K562 (cell line): ENCODE results near the gene ADORA1.

ENCODE experiments used
- CEBPB ChIP-seq: fragments of 450-650 bp; IDR thresholded peaks from 2 replicates; pipeline ENCODE4 v1.6.1; 2016; ENCODE audit warnings: missing genetic modification characterization, missing compliant biosample characterization
- CREB1 ChIP-seq, 2 experiments: sonication (generic) in 1 of 2; formaldehyde crosslinking in 1 of 2; IDR thresholded peaks; 2 replicates each; pipeline versions ENCODE4 v1.6.1 to v1.8.0; 2012 to 2022; ENCODE audit warnings: inconsistent platforms in 1 of 2, mild to moderate bottlenecking in 1 of 2, missing genetic modification reagents in 1 of 2, moderate library complexity in 1 of 2
- CTCF ChIP-seq, 3 experiments: IDR thresholded peaks in 2 of 3; conservative IDR thresholded peaks in 1 of 3; 2 replicates each; pipeline ENCODE4 v1.5.1; 2011 to 2012; ENCODE audit warnings: low read length in 3 of 3, mild to moderate bottlenecking in 3 of 3, control low read depth in 2 of 3, improper control_type of control experiment in 1 of 3, inconsistent platforms in 1 of 3, low read depth in 1 of 3, mixed read lengths in 1 of 3, moderate library complexity in 1 of 3; ENCODE audit not compliant: insufficient read depth in 2 of 3
- EP300 ChIP-seq: IDR thresholded peaks from 2 replicates; pipeline ENCODE4 v1.6.1; 2012; ENCODE audit warnings: low read length, improper control_type of control experiment
- EZH2 ChIP-seq: IDR thresholded peaks from 2 replicates; pipeline ENCODE4 v1.6.1; 2012; ENCODE audit warnings: low read depth, mild to moderate bottlenecking, inconsistent platforms, low read length, borderline replicate concordance
- FOXM1 ChIP-seq, 2 experiments: fragments of 450-650 bp in 1 of 2; sonication (generic) in 1 of 2; formaldehyde crosslinking in 1 of 2; IDR thresholded peaks; 2 replicates each; pipeline versions ENCODE4 v1.6.1 to v1.9.0; 2017 to 2022; ENCODE audit warnings: low read depth in 2 of 2, mild to moderate bottlenecking in 2 of 2, missing genetic modification reagents in 1 of 2, moderate library complexity in 1 of 2
- JUN ChIP-seq, 2 experiments: sonication (generic) in 1 of 2; formaldehyde crosslinking in 1 of 2; IDR thresholded peaks; 2 replicates each; pipeline versions ENCODE4 v1.6.1 to v1.8.0; 2012 to 2022; ENCODE audit warnings: borderline replicate concordance in 2 of 2, mild to moderate bottlenecking in 2 of 2, improper control_type of control experiment in 1 of 2, low read depth in 1 of 2, low read length in 1 of 2, missing genetic modification reagents in 1 of 2
- KDM4B ChIP-seq, 2 experiments: fragments of 450-650 bp in 1 of 2; sonication (generic) in 1 of 2; IDR thresholded peaks; 2 replicates each; pipeline ENCODE4 v1.6.1; 2016 to 2017; ENCODE audit warnings: borderline replicate concordance in 2 of 2, antibody characterized with exemption in 1 of 2, low read depth in 1 of 2, mild to moderate bottlenecking in 1 of 2
- MTA2 ChIP-seq: fragments of 450-650 bp; IDR thresholded peaks from 2 replicates; pipeline ENCODE4 v1.6.1; 2016; ENCODE audit warnings: low read depth
- NFE2L1 ChIP-seq: fragments of 450-650 bp; IDR thresholded peaks from 2 replicates; pipeline ENCODE4 v1.6.1; 2016; ENCODE audit warnings: missing genetic modification characterization, low read depth, mild to moderate bottlenecking, missing compliant biosample characterization, moderate library complexity, borderline replicate concordance
- POLR2AphosphoS5 ChIP-seq: IDR thresholded peaks from 2 replicates; pipeline ENCODE4 v1.6.1; 2011; ENCODE audit warnings: mild to moderate bottlenecking, low read depth, low read length, moderate library complexity; ENCODE audit not compliant: control insufficient read depth, insufficient read depth
- REST ChIP-seq, 2 experiments: fragments of 450-650 bp; formaldehyde crosslinking in 1 of 2; IDR thresholded peaks; 2 replicates each; pipeline versions ENCODE4 v1.4.0 to v1.6.1; 2014 to 2020; ENCODE audit warnings: mild to moderate bottlenecking in 2 of 2, borderline replicate concordance in 1 of 2, low read depth in 1 of 2
- USF2 ChIP-seq: sonication (generic); formaldehyde crosslinking; IDR thresholded peaks from 2 replicates; pipeline ENCODE4 v1.5.0; 2020; ENCODE audit warnings: missing genetic modification reagents

GRCh38 chr1:203078478-203078877 lies 49.0 kb upstream of the ADORA1 start:
- TF ChIP-seq KDM4B (IDR thresholded peaks at IDR 0.05; ENCODE audit: borderline replicate concordance in 2 of 2, low read depth in 1 of 2): no peak
- no peak for TF ChIP-seq REST (IDR thresholded peaks at IDR 0.05; ENCODE audit: borderline replicate concordance)
- TF ChIP-seq REST (CRISPR knock-in tag; IDR thresholded peaks at IDR 0.05; ENCODE audit: low read depth): no peak
- TF ChIP-seq CEBPB (tag): no peak
- TF ChIP-seq USF2 (CRISPR knock-in tag): no peak
- no peak for TF ChIP-seq CREB1 (IDR thresholded peaks at IDR 0.05)
- TF ChIP-seq CREB1 (CRISPR knock-in tag; IDR thresholded peaks at IDR 0.05): no peak
- TF ChIP-seq NFE2L1 (tag): no peak
- no peak for TF ChIP-seq JUN (IDR thresholded peaks at IDR 0.05; ENCODE audit: borderline replicate concordance, low read depth, low read length)
- no peak for TF ChIP-seq JUN (CRISPR knock-in tag; IDR thresholded peaks at IDR 0.05; ENCODE audit: borderline replicate concordance)
- no peak for TF ChIP-seq EZH2
- no peak for TF ChIP-seq CTCF (IDR thresholded peaks at IDR 0.05 in 2 of 3, conservative IDR thresholded peaks at IDR 0.05 in 1 of 3; ENCODE audit: insufficient read depth in 2 of 3, low read depth in 1 of 3, low read length in 3 of 3)
- TF ChIP-seq EP300: no peak
- no peak for TF ChIP-seq POLR2AphosphoS5
- no peak for TF ChIP-seq FOXM1 (IDR thresholded peaks at IDR 0.05; ENCODE audit: low read depth)
- no peak for TF ChIP-seq FOXM1 (CRISPR knock-in tag; IDR thresholded peaks at IDR 0.05; ENCODE audit: low read depth)
- no peak for TF ChIP-seq MTA2
